Endothelial cell of umbilical vein (primary cell): ENCODE data around the gene GNAL.

Experiments used
- CTCF ChIP-seq, 2 donors: IDR thresholded peaks; 1 replicate in 1 of 2; 2 replicates in 1 of 2; pipeline ENCODE4 v1.5.1; 2011; ENCODE audit warnings: low read length in 2 of 2, mild to moderate bottlenecking in 2 of 2, moderate library complexity in 2 of 2, control low read depth in 1 of 2, inconsistent platforms in 1 of 2, low read depth in 1 of 2; ENCODE audit not compliant: insufficient read depth in 1 of 2; ENCODE audit errors: extremely low read depth in 1 of 2
- EZH2 ChIP-seq: IDR thresholded peaks from 2 replicates; pipeline ENCODE4 v1.6.1; 2012; ENCODE audit warnings: borderline replicate concordance, low read depth, mild to moderate bottlenecking, moderate library complexity, low read length, inconsistent platforms; ENCODE audit not compliant: severe bottlenecking
- FOS ChIP-seq: IDR thresholded peaks from 2 replicates; pipeline ENCODE4 v1.6.1; 2011; ENCODE audit warnings: mild to moderate bottlenecking, low read length, moderate library complexity, borderline replicate concordance; ENCODE audit not compliant: insufficient read depth
- JUN ChIP-seq: IDR thresholded peaks from 2 replicates; pipeline ENCODE4 v1.6.1; 2011; ENCODE audit warnings: borderline replicate concordance, low read depth; ENCODE audit not compliant: insufficient read length, insufficient read depth
- MAX ChIP-seq: IDR thresholded peaks from 2 replicates; pipeline ENCODE4 v1.6.1; 2011; ENCODE audit not compliant: insufficient read depth, insufficient read length
- MYC ChIP-seq: IDR thresholded peaks from one replicate; pipeline ENCODE4 v1.6.1; 2011; ENCODE audit warnings: mild to moderate bottlenecking, low read depth, low read length
- POLR2A ChIP-seq: IDR thresholded peaks from 2 replicates; pipeline ENCODE4 v1.6.1; 2012; ENCODE audit warnings: low read depth, mild to moderate bottlenecking, control low read depth, low read length
- POLR2AphosphoS5 ChIP-seq: IDR thresholded peaks from 2 replicates; pipeline ENCODE4 v1.6.1; 2012; ENCODE audit warnings: low read depth, mild to moderate bottlenecking, control low read depth, low read length, moderate library complexity; ENCODE audit not compliant: insufficient read depth

GRCh38 chr18:11649839-11650238, 39.2 kb upstream of the GNAL start:
- no peak for TF ChIP-seq CTCF (IDR thresholded peaks at IDR 0.05; ENCODE audit: extremely low read depth in 1 of 2, insufficient read depth in 1 of 2, low read depth in 1 of 2, low read length in 2 of 2)
- TF ChIP-seq JUN, result no peak
- TF ChIP-seq POLR2AphosphoS5, result no peak
- no peak for TF ChIP-seq POLR2A
- TF ChIP-seq EZH2, result no peak
- TF ChIP-seq MYC, result no peak
- TF ChIP-seq MAX, result no peak
- TF ChIP-seq FOS, result no peak
